GM10266 (cell line): ENCODE results near the gene COL18A1.

Source experiments
- DNase-seq: peaks from one replicate; pipeline ENCODE4 v3.0.0; 2012; ENCODE audit errors: extremely low spot score
- CTCF ChIP-seq: IDR thresholded peaks from 2 replicates; pipeline ENCODE4 v1.5.1; 2012; ENCODE audit warnings: mild to moderate bottlenecking, low read depth; ENCODE audit not compliant: control insufficient read depth, insufficient read depth; ENCODE audit errors: missing control alignments

The COL18A1 gene

DNA sequence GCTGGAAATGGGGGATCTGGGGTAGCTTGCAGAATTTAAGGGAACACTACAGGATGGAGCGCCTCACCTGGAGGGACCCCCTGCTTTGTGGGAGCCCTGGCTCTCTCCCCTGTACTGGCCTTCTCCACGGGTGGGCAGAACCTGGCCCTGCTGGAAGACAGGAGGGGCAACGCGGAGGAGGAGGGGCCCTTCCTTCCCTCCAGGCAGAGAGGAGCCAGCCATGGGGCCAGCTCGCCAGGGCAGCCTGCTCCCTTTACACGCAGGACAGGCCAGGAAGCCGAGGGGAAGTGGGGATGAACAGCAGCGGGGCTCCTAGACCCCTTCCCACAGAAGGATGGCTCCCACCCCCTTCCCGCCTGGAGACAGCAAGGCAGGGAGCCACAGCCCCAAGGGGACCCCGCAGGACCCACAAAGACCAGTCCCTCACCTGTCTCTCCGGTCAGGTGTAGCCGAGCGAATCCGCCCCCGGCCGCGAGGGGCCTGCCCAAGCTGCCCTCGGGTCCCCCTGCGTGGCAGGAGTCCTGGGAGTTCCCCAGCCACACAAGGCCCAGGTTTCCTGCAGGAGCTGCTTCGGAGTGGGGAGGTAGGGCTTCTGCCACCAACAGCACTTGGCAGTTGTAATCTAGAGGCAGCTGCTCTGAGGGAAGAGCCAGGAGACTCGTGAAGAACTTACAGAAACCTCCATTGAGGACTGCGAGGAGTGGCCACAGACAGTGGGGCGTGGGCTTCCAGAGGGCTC, 138.9 kb downstream of the COL18A1 start:
- TF ChIP-seq CTCF, result no peak

DNA sequence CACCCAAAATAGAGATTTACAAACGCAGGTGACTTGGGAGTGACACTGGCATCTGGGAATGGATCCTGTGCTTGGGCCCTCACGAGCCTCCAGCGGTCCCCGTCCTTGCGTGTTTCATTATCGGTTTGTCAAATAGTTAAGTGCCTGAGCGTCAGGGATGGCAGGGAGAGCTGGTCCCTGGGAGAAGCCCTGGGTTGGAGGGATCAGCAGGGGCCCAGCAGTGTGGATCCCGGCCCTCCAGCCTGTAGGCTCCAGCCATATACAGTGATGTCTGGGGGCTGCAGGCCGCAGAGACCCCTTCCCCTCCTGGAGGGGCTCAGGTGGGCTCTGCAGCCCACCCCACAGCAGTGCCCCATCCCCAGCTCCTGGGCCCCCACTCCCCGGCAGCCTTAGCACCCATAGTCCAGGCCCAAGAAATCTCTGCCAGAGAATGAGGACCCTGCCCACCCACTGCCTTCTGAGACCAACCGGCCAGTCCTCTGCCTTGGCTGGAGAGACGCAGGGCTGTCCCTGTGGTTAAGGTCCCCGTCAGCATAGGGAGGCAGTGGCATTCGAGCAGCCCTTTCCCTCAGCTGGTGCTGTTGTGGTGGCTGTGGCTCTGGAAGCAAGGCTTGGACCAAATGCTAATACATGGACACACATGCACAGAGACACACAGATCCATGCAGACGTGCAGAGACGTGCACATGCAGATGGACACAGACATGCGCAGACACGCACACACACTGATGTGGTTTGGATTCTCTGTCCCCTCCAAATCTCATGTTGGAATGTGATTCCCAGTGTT, 139.7 kb downstream of the COL18A1 start:
- DNase-seq, result no peak
- TF ChIP-seq CTCF, result no peak

More for the DNA sequence above, 138.9 kb downstream of the COL18A1 start:
- no peak for DNase-seq

DNA sequence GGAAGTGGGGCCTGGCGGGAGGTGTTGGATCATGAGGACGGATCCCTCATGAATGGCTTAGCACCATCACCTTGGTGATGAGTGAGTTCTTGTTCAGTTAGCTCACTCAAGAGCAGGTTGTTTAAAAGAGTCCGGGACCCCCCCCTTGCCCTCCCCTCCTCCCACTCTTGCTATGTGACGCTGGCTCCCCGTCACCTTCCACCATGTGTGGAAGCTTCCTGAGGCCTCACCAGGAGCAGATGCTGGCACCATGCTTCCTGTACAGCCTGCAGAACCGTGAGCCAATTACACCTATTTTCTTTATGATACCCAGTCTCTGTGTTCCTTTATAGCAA, 140.2 kb downstream of the COL18A1 start:
- DNase-seq, result no peak
- no peak for TF ChIP-seq CTCF

- no peak for DNase-seq
- TF ChIP-seq CTCF, result no peak
Observed at GRCh38 chr21:45545691-45546531, 140.9 kb downstream of the COL18A1 start.

DNA sequence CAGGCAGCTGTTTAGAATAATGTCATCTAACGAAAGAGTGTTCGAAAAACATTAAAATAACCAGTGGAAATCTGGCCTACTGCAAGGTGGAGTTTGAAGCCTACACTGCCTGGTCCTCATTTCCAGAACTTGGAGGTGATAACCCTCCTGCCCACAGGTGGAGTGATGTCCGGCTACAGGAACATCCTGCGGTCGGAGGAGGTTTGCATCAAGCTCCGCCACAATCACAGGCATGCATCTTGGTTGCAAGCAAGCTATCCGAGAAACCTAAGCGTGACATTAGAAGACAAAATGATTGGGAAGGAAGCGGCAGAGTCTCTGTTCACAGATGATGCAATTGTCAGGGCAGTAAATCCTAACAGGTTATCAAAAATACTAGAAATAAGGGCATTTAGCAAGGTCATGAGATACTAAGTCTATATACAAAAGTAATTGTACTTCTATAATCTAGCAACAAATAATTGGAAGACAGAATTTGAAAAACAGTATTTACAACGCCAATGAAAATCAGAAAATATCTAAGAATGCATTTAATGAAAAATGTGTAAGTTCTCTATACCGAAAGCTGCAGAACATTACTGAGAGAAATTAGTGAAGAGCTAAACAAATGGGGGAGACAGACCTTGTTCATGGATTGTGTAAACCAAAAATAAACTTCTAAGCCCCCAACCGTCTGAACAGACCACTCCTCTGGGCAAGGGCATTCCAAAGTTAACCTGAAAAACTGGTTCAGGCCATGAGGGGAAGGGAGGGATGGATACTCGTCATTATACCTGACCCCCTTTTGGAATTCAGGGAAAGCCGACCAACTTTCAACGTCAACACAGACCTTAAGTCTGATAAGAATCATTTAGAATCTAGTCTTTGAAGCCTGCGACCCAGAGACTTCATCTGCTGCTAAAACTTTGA, 141.9 kb downstream of the COL18A1 start:
- DNase-seq, result no peak
- TF ChIP-seq CTCF, result no peak

DNA sequence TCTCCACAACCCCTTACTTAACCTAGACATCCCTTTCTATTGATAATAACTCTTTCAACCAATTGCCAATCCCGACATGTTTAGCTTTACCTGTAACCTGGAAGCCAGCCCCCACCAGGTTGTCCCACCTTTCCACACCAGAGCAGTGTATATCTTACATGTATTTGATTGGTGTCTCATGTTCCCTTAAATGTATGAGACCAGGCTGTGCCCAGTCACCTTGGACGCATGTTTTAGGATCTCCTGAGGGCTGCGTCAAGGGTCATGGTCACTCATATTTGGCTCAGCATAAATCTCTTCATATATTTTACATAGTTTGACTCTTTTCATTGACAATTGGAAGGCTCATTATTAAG, 142.6 kb downstream of the COL18A1 start:
- DNase-seq, result no peak
- no peak for TF ChIP-seq CTCF
